Activated CD4-positive, alpha-beta T cell treated with anti-CD3 and anti-CD28 coated beads for 1 hour (primary cell): ENCODE data around the gene UNC93B1.

Experiments
- DNase-seq: peaks from one replicate; pipeline ENCODE4 v3.0.0-alpha.2; 2020

The UNC93B1 gene

DNA sequence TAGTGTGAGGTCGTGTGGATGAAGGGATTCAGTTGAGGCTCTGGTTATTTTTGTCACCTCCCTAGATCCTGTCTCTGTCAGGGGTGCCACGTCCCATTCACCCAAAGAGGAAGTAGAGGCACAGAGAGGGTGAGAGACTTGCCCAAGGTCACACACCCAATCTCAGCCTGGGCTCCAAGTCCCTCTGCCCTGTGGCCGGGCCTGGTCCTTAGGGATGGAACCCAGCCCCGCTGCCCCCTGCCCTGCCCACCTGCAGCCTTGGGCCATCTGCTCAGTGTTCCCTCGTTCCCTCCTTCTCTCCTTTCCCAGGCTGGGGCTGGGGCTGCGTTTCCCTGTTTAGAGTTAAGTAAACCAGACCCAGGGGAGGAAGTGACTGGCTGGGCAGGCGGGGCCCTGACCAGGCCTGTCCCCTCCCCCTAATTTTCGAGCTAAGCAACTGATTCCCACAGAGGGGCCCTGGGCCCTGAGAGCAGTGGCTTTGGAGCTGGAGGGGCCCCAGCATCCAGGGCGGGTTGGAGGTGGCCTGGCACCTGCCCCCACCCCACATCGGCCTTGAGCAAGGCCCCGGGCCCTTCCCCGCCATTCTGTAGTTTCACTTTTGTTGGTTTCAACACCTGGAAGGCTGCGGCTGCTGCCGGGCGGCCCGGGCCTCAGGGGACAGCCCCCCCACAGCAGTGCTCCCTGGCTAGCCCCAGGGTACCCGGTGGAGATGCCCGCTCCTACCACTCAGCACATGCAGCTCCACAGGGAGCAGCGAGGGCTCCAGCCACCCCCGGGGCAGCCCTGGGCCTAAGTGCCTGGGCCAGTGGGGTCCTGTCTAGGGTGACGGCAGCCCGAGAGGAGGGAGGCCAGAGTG lies 36.4 kb upstream of the UNC93B1 start:
- DNase-seq, result peak; percentile 30

DNA sequence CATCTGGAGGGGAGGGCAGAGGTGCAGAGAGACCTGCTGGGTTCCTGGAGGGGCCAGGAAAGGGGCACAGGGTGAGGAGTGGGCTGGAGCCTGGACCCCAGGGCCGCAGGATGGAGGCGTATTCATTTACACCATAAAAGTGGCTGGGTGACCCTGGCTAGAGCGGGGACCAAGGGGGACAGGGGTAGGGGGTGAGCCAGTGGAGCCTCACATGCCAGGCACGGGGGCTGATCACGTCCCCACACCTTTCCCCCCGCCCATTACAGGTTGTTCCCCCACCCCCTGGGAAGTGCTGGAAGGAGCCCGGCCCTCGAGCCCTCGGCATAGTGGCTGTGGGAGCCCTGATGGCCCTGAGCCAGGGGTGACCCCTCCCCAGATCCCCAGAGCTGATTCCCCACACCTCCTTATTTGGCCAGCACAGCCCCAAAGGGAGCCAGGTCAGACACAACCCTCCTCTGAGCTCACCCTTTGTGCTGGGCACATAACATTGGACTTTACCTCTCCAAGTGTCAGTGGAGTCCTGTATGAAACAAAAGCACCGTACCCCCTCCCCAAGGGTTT lies 35.7 kb upstream of the UNC93B1 start:
- no peak for DNase-seq

DNA sequence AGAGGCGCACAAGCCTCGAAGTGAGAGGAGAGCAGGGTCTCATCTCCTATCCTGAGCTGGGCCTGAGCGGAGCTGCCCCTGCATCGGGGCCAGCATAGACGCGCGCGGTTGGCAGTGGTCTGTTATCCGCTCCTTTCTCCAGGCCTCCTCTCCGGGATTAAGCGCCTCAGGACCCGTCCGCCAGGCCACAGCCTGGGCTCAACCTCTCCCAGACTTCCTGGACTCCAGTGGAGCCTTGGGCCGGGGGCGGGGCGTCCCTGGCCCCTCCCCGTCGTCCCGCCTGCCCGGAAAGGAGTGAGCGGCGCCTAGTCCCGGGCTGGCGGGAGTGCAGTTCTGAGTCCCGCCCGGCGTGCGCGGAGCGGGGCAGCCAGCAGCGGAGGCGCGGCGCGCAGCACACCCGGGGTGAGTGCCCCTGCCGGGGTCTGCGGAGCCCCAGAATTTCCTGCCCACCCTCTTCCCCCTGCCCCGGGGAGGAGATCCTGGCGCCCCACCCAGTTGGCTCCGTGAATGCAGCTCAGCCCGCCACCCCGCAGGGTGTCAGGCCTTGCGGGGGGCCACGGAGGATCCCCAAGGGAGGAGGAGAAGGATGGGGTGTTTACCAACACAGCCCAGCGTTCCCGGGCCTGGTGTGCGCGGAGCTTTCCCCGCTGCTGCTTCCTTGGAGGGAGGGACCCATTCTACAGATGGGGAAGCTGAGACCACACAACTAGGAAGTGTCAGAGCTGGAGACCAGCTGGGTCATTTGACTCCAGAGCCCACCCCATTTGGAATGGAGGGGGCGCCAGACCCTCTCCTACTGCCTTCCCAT lies 35.0 kb upstream of the UNC93B1 start, which contains the start of gene TCIRG1:
TSS of gene TCIRG1 (plus strand) at position 308 of the 808 bp plus-strand sequence. CDS start 2,247 bp downstream, outside the sequence.
- DNase-seq, result peak; percentile 29

DNA sequence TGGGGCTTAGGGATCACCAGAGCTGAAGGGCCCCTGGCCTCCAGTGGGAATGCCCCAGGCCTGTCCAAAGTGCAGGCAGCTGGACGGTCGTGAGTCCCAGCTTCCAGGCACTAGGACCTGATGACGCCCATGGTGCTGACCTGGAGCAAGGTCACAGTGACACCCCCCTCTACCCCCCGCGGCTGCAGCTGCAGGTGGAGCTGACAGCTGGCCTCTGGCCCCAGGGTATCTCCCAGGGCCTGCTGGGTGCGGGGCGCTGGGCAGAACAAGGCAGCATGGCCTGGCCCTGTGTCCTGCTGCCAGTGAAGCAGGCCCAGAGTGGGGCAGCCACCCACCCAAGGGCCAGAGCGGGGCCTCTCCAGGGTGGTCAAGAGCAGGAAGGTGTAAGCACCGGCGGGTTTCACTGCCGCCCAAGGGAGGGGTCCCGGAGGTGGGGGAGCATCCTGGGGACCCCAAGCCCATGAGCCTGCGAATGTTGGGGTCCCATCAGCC lies 34.4 kb upstream of the UNC93B1 start:
- no peak for DNase-seq

DNA sequence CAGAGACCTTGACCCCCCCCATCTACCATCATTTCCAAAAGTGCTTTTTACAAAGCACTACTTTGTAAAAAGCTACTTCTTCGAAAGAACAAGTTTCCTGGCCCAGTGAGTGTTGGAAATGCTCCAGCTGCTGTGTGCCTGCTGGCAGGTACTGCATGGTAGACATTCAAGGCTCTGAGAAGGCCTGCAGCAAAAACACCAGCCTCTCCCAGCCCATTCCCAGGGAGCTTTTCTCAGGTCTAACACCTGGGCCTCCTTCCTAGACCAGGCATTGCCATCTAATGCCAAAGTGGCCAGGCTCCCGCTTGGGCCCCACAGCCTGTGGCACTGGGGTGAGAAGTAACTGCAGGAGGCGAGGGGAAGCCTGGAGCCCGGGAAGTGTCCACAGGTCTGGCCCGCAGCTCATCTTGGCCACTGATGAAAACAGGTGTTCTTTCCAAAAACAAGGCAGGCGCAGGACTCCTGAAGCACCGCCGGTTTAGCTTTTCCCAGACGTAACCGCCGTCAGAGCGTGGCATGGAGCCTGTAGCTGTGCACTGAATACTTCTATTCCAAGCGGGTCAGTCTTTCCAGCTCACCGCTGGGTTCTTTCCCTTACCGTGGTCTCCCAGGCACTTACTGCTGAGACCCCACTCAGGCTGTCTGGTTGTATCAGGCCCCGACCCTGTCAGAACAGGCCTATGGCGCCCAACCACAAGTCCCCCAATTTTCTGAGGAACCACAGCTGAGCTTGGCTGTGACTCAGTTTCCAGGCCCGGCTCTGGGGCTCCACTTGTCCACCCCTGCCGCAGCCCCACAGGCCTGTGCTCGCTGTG lies 33.7 kb upstream of the UNC93B1 start:
- no peak for DNase-seq

DNA sequence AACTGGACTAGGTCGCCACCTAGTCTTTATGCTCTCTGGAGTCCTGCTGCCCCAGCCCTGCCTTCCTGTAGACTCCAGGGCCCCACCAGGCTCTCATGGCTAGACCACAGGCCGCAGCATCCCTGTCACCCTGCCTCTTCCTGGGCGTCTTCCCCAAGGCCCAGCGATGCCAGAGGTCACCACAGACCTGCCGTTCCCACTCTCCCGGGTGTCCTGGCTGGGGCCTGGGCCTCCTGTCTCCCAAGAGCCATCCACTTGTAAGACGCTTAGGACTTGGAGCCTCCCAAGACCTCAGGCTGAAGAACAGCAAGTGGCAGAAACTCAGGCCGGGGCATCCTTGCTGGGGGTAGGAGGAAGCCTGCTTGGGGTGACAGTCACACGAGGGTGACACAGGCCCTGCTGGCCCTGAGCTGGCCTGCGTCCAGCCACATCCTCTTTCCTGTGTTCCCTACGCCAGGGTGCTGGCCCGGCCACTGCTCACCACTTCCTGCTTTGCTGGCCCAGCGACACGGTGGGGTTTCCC lies 32.9 kb upstream of the UNC93B1 start:
- DNase-seq, result no peak

DNA sequence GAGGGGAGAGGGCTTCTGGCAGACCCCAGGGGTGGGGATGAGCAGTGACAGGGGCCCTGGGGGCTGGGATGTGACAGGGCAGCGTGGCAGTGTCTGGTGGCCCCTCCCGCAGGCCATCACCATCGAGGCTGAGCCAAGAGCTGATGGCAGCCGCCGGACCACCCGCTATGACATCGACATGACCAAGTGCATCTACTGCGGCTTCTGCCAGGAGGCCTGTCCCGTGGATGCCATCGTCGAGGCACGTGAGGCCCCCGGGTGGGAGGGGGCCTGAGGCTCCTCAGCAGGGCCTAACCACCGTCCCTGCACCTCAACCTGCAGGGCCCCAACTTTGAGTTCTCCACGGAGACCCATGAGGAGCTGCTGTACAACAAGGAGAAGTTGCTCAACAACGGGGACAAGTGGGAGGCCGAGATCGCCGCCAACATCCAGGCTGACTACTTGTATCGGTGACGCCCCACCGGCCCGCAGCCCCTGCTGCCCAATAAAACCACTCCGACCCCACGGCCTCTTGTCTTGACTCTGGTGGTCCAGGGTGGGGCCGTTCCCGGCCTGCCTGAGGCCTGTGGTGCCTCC lies 32.3 kb upstream of the UNC93B1 start:
- no peak for DNase-seq

DNA sequence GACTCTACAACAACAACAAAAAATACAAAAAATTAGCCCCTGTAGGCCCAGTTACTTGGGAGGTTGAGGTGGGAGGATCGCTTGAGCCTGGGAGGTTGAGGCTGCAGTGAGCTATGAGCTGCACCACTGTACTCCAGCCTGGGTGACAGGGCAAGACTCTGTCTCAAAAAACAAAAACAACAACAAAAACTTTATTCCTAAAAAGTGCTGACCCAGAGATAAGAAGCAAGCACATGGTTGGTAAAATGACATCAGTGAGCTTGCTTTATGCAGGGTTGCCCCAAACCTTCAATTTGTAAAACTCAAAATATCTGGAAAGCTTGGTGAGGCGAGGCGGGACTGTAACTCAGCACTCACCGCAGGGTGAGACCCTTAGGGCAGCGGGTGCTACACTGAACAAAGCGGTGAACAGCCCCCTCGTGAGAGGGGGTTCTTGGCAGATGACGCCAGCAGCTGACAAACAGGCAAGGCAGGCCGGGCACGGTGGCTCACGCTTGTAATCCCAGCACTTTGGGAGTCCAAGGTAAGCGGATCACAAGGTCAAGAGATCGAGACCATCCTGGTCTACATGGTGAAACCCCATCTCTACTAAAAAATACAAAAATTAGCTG lies 31.5 kb upstream of the UNC93B1 start:
- no peak for DNase-seq

DNA sequence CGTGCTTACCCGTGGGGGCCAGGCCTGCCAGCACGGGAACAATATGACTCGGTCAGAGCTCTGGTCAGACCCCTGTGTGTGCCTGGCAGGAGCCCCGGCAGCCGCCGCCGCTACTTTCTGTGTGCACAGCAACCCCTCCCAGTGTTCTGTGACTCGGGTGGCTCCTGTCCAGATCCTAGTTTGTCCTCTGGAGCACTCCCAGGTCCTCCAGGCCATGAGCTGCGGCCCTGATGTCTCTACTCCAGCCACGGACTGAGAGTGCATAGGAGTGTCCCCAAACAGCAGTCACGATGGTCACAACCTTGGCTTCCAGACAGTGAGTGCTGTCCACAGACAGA lies 29.8 kb upstream of the UNC93B1 start:
- no peak for DNase-seq

DNA sequence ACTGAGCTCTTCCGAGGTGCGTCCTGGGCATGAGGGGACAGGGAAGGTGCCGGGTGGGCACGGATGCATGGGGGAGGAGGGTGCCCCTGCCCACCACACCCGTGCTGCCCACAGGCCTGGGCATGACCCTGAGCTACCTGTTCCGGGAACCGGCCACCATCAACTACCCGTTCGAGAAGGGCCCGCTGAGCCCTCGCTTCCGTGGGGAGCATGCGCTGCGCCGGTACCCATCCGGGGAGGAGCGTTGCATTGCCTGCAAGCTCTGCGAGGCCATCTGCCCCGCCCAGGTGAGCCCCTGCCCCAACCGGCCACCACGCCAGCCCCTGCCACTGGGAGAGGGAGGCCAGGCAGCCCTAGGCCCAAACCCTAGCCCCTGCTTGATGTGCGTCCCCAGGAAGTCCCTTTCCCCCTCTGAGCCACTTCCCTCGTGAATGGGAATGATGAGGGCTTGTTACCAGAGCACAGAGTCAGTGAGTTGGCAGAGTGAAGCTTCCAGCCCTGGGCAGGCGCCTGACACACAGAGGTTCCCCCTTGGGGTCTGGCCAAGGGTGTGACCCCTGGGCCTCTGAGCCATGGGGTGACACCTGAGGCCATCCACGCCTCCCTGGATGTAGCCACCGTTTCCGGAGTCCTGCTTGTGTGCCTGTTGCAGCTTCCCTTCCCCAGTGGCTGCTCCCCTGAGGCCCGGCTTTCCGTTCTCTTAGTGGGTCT lies 29.3 kb upstream of the UNC93B1 start:
- no peak for DNase-seq

DNA sequence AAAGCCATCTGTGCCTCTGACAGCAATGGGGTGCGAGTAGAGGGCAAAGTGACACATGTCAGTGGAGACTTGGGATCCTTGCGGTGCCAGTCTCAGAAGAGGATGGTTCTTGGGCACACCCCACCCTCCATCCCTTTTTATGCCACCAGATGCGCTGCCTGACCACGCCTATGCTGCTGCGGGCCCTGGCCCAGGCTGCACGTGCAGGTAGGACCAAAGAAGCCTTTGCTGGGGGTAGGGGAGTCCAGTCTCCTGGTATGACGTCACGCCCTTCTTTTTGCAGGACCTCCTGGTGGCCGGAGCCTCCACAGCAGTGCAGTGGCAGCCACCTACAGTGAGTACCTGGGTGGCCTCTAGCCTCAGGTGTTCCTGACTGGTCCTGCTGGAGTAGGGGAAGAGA lies 28.1 kb upstream of the UNC93B1 start:
- DNase-seq, result no peak

DNA sequence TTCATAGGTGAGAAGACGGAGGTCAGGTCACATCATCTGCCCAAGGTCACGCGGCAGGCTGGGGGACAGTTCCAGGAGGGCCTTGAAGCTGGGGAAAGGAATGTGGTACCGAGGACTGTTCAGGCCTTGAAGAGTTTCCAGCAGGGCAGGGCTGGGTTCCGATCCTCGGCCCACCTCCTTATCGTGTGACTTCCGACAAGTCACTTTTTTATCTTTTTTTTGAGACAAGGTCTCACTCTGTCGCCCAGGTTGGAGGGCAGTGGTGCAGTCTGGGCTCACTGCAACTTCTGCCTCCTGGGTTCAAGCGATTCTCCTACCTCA lies 27.2 kb upstream of the UNC93B1 start:
- no peak for DNase-seq

DNA sequence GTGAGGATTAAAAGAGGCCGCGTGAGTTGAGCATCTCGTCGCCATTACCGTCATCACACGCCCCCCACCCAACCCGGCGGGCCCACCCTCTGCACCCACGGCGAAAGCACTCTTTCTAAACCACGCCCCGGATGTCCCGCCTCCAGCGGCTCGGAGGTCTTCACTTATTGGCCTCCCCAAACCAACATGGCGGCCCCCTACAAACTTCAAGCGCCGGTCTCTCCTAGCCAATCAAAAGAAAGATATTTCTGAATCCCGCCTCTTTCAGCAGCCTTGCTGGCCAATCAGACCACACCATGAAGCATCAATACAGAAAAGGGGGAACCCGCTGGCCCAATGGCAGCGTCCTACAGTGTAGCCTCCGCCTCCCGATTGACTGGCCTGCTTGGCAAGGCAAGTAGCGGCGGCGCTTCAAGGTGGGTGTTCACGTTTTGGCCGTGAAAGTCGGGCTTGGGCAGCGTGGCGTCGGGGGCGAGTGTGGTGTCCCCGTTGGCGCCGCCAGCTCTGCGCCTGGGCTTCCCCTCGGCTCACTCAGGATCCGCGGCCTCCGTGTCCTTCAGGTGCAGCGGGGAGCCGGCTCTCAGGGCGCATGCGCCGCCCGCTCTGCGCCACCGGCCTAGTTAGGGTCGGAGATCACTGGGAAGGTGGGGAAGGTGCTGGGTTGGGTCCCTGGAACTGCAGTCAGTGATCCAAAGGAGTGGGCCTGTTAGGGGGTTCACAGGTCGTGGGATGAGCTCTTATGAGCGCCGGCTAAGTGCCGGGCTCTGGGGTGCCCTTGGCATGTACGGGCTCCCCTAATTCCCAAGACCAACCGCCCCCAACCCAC lies 26.6 kb upstream of the UNC93B1 start, which contains the start of gene NDUFS8:
TSS of gene NDUFS8 (plus strand) at position 364 of the 826 bp plus-strand sequence. CDS start 1,471 bp downstream, outside the sequence.
- DNase-seq, result peak; percentile 87

DNA sequence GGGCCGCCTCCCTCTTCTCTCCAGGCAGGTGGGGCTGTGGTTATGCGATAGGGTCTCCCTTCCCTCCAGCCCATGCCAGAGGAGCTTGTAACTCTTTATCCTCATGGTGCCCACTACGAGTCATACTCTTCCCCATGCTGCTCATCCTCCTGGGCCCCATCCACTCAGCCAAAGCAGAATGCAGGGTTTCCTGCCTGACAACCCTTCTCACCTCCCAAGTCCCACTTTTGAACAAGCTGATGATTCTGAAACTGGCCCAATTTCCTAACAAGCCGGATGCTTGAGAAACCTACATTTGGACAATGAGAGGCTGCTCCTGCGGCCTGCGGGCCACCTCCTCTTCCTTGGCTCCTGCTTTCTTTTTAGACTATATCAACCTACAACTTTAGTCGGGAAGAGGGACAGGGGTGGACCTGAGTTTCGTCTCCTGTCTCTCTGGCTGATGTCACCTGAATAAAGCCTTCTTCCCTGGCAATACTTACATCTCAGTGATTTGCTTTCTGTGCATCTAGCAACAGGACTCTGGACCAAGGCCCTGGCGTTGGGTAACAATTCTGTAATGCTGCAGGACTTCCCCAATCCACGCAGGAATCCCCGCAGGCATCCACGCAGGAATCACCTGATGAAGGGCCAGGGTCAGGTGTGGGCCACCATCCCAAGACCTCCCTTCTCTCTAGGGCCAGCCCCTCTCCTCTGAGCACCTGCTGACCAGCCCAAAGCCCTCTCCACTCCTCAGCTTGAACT lies 25.1 kb upstream of the UNC93B1 start:
- no peak for DNase-seq

DNA sequence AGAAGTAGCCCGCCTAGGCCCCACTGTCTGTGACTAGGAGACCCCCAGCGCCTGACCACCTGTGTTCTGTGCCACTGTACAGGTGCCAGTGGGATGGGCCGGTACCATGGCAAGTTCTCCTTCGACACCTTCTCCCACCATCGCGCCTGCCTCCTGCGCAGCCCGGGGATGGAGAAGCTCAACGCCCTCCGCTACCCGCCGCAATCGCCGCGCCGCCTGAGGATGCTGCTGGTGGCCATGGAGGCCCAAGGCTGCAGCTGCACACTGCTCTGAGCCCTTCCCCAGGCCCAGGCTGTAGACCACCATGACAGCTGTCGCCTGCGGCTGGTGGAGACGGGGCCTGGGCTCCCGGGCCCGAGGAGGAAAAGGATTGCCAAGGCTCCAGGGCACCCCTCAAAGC lies 23.8 kb upstream of the UNC93B1 start:
- no peak for DNase-seq

DNA sequence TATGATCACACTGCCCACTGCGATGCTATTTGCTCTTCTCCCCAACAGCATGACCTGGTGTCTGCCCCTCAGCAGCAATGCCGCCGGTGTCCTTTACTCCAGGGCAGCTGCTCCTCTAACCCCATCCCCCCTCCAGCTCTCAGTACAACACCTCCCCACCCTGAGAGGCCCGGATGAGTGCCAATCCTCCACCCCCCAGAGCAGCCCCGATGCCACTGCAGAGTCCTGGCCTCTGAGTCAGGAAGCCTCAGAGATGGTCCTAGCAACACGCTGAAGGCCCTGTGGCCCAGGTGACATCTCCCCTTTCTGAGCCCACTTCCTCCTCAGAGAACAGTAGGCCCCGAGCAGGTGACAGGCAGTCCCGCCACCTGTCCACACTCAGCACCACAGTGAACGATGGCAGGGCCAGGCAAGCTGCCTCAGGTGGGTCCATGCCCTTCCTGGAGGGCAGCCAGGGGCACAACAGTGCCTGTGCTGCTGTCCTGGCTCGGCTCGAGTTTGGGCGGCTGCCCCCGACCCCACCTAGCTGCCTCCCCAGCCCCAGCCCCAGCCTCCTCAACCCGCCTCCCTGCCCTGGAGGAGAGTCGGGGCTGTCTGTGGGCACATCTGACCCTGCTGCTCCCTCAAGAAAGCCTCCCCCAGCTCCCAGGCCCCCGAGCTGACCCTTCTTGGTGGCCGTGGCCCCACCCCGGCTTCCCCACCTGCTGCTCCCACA lies 22.7 kb upstream of the UNC93B1 start:
- DNase-seq, result no peak

DNA sequence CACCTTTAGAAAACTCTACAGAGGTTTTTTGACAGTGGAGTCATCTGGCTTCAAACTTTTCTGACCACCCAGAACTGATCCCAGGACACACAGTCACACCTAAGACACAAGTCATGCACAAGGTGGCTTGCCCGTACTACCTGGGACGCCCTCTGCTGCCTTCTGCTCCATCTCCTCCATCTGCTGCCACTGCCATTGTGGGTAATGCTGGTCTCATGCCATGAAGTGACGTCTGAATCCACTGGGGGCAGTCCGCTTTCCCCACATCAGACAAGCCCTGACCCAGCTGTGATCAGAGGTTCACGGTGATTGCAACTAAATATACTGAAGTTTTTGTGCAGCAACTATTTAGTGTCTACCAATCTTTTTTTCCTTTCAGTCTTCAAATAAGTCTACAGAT lies 21.1 kb upstream of the UNC93B1 start:
- no peak for DNase-seq

DNA sequence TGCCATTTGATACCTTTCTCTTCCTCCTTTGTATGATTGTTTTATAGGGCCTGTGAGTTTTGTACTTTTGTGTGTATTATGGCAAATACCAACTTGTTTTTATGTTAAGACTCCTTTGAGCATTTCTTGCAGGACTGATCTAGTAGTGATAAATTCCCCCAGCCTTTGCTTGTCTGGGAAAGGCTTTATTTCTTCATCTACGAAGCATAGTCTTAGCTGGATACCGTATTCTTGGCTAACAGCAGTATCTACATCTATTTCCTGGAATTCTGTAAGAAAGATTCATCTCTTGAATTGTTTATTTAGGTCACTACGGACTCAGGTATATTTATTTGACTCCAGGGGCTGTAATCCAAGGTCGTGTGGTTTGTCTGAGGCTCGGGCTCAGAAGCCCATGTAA lies 20.6 kb upstream of the UNC93B1 start:
- no peak for DNase-seq

DNA sequence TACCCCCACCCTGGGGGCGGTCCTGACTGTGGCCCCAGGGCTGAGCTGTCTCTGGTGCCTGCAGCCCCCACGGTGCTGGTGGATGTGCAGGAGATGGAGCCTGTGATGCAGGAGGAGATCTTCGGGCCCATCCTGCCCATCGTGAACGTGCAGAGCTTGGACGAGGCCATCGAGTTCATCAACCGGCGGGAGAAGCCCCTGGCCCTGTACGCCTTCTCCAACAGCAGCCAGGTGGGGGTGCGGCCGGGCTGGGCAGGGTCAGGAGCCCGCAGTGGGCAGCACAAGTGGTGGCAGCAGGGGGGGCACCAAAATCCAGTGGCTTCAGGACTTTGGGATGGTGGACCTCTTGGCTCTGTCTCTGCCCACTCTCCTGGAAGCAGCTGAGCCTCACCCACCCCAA lies 18.6 kb upstream of the UNC93B1 start:
- no peak for DNase-seq
